Hematopoietic multipotent progenitor cell treated with erythropoietin and hydrocortisone succinate and interleukin-3 and kit ligand, for 17 days (in vitro differentiated cells): Measurements from ENCODE around the gene PEX10.
"Not testable (repeated sequence)": the region's sequence is repeated elsewhere in the genome, so short reads cannot be mapped to it uniquely, and the experiment has no call there.

Experiments
- DNase-seq: peaks from one replicate; pipeline ENCODE4 v3.0.0-alpha.2; 2015; ENCODE audit warnings: low spot score

PEX10 gene

GRCh38 chr1:2412395-2412772, at the start of gene PEX10:
Gene PEX10 (minus strand): TSS chr1:2412564. CDS start chr1:2412502, 62 bp downstream.
- peak; percentile 97 for DNase-seq

GRCh38 chr1:2460996-2461751, 48.8 kb upstream of the PEX10 start:
- DNase-seq, result no peak

- DNase-seq, result no peak
These were observed 47.8 kb upstream of the PEX10 start for GRCh38 chr1:2460203-2460602.

GRCh38 chr1:2459757-2460156, 47.4 kb upstream of the PEX10 start:
- no peak for DNase-seq

GRCh38 chr1:2459102-2459753, 46.9 kb upstream of the PEX10 start:
- not testable (repeated sequence) for DNase-seq

- no peak for DNase-seq
These were observed 46.3 kb upstream of the PEX10 start for GRCh38 chr1:2458687-2459086.

- no peak for DNase-seq
These were observed 45.1 kb upstream of the PEX10 start for GRCh38 chr1:2457444-2457843.

- no peak for DNase-seq
These were observed 43.4 kb upstream of the PEX10 start for GRCh38 chr1:2455757-2456156.

GRCh38 chr1:2454227-2454626, 41.9 kb upstream of the PEX10 start:
- no peak for DNase-seq

- no peak for DNase-seq
These were observed 40.6 kb upstream of the PEX10 start for GRCh38 chr1:2452932-2453315.

- no peak for DNase-seq
These were observed 40.0 kb upstream of the PEX10 start for GRCh38 chr1:2452201-2452931.

- no peak for DNase-seq
These were observed 39.4 kb upstream of the PEX10 start for GRCh38 chr1:2451741-2452140.

GRCh38 chr1:2449636-2450454, 37.5 kb upstream of the PEX10 start:
- DNase-seq, result no peak

- no peak for DNase-seq
These were observed 35.7 kb upstream of the PEX10 start for GRCh38 chr1:2448098-2448445.

GRCh38 chr1:2447276-2448097, 35.1 kb upstream of the PEX10 start:
- DNase-seq, result no peak

GRCh38 chr1:2446861-2447260, 34.5 kb upstream of the PEX10 start:
- no peak for DNase-seq

- no peak for DNase-seq
These were observed 34.0 kb upstream of the PEX10 start for GRCh38 chr1:2446394-2446793.

- DNase-seq, result no peak
These were observed 33.5 kb upstream of the PEX10 start for GRCh38 chr1:2445823-2446215.

GRCh38 chr1:2445162-2445822, 32.9 kb upstream of the PEX10 start:
- no peak for DNase-seq

- DNase-seq, result no peak
These were observed 31.8 kb upstream of the PEX10 start for GRCh38 chr1:2444138-2444591.
